ENCODE results near the gene SOWAHA.
A peak's percentile ranks its signal among the peaks of the same experiment; 100 is the strongest.

The SOWAHA gene

GRCh38 chr5:132812781-132813598, at the start of gene SOWAHA:
Gene SOWAHA (plus strand): TSS chr5:132813302. CDS start chr5:132813622, 320 bp downstream.
- DNase-seq (ENCODE audit: low read depth in 3 of 3) = no peak

- DNase-seq (ENCODE audit: low read depth in 3 of 3) = no peak
Observed at GRCh38 chr5:132764051-132764450, 49.1 kb upstream of the SOWAHA start.

DNA sequence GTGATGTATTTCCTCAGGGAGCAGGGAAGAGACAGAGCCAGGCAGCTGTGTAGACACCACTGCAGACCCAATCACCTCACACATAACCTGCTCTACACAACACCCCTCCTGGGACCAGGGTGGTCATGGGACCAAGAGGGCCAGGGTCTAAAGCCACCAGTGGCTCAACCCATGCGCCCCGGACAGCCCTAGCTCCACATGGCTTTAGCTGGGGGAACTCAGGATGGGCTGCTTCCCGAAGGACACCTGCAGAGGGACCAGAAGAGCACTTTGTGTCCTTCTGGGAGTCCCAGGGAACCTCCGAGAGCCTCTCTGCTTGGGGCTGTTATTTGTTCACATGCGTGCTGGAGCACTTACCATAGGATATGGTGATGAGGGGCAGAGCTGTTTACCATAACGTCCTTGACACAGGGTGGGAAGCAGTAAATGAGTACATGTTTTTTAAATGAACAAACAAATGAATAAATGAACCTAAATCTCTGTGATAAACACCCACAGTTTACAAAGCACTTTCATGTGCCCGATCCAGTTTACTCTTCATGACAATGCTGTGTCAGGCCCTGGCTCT, 48.3 kb upstream of the SOWAHA start:
- DNase-seq (ENCODE audit: low read depth in 3 of 3) = no peak

DNA sequence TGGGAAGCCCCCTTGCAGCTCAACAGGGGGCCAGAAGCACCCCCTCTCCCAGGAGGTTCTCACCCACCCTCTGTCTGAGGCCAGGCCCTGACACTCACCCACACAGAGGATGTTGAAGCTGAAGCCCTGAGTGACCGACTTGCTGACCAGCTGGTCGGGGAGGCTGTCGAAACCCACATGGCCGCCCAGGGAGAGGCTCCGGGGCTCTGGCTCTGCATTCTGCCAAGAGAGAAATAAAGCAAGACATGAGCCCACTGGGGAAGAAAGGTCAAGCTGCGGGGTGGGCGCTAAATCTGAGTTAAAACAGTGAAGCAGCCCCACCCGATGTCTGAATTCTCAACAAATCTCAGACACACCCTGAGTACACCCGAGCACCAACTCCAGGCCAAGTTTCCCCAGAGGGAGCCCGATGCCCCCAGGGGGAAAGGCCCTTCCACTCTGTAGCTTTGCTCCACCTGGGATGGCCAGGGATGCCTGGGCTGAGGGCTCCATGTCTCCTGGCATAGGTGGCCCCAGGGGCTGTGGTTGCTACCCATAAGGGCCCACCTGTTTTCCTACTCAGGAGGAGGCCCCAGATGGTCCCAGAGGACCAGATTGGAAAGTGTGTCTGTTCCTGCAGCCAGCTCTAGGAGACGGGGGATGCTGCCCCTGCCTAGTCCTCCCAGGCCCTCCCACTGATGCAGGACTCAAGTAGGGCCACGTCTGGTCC, 47.6 kb upstream of the SOWAHA start:
- no peak for DNase-seq (ENCODE audit: low read depth in 3 of 3)

GRCh38 chr5:132766020-132766805, 46.9 kb upstream of the SOWAHA start:
- DNase-seq (ENCODE audit: low read depth in 3 of 3) = no peak

- DNase-seq (ENCODE audit: low read depth in 3 of 3) = no peak
Observed at GRCh38 chr5:132766806-132767055, 46.4 kb upstream of the SOWAHA start.

- DNase-seq (ENCODE audit: low read depth in 3 of 3) = no peak
Observed at GRCh38 chr5:132767150-132767549, 46.0 kb upstream of the SOWAHA start.

- no peak for DNase-seq (ENCODE audit: low read depth in 3 of 3)
Observed at GRCh38 chr5:132768485-132768868, 44.6 kb upstream of the SOWAHA start.

DNA sequence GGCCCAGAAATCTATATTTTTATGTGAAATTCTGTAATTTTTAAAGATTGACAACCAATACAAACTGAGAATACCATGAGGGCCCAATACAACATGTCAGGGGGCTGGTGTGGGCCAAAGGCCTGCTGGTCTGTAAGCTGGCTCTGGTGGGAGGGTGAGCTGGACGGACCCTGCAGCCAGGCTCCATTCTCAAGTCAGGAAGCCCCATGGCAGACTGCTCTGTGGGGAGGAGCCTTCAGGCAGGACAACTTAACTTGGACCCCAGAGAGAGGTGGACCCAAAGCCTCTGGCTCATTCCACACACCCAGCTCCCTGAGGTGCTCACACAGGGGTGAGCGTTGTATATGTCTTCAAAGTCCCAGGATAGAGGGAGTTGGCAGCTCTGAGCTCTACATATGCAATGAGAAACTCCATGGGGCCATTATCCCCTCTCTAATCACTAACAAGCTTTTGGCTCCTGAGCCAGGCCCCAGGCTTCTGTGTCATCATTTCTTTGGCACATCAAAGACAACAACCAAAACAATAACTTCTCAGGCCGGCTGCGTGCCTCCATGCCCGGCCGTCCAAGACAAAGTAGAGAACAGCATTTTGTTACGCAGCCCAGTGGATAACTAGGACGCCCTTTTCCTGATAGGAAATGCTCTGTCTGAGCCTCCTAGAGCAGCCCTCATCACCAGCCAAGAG, 42.5 kb upstream of the SOWAHA start:
- no peak for DNase-seq (ENCODE audit: low read depth in 3 of 3)

- DNase-seq (ENCODE audit: low read depth in 3 of 3) = no peak
Observed at GRCh38 chr5:132771503-132771998, 41.6 kb upstream of the SOWAHA start.

- no peak for DNase-seq (ENCODE audit: low read depth in 3 of 3)
Observed at GRCh38 chr5:132772291-132773070, 40.6 kb upstream of the SOWAHA start.

DNA sequence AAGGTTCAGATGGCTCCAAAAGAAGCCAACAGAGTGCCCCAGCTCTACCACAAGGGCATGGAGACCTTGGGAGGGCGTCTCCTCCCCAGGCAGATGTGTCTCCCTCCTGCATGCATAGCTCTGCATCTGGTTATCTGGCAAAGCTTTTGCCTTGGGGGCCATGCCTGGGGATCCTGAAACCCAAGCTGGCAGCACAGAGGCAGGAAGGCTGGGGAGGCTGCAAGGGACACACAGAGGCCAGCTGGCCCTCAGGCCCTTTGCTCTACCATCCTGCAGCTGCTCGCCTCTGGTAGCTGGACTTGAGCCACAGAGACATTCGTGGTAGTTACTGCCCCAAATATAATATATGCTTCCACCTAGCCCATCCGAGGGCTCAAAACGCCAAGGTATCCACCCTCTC, 40.0 kb upstream of the SOWAHA start:
- DNase-seq (ENCODE audit: low read depth in 3 of 3) = no peak

DNA sequence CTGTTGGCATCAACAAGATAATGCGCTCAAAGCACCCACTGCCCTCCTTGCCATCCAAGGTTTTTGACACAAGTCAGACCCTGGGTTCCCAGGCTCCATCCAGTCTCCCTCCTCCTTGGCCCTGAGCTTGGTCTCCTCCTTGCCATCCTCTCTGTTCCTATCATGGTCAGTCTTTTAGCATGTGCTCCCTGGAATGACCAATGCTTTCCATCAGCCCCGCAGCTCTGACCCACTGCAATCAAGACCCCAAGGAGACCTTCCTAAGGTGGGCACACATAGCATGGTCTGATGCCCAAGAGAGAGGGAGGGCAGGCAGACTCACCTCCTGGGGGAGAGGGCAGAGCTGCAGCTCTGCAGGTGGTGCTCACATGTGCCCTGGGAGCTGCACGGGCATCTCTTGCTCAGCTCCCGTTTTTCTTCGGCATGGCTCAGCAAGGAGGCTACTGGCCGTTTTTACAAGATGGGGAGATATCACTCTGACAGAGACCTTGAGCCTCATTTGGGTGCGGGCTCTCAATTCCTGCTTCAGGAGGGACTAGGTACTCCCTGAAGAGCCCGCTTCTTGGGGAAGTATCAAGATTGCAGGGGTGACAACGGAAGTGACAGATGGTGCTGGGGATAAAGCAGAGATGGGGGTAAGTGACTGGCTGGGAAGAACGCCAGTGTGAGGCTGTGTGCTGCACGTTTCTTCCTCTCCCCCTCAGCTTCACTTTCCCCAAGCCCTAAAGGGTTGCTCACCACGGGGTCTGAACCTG, 39.3 kb upstream of the SOWAHA start:
- DNase-seq (ENCODE audit: low read depth in 3 of 3) = no peak

DNA sequence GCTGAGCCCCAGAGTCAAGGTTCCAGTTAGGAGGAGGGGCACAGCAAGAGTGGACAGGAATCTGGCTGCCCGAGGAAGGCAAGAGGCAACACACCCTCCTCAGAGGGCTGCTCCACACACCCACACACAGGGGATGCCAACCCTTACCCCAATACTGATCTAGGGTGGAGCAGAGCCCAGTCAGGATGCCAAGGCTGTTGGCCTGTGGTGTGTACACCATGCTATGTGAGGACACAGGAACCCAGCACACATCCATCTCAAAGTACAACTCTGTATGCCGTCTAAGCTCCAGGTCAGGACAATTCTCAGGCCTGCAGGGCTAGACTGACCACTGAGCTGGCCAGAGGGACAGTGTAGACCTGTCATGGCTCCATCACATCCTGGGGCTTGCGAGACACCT, 38.7 kb upstream of the SOWAHA start:
- no peak for DNase-seq (ENCODE audit: low read depth in 3 of 3)

- no peak for DNase-seq (ENCODE audit: low read depth in 3 of 3)
Observed at GRCh38 chr5:132774896-132775295, 38.2 kb upstream of the SOWAHA start.

DNA sequence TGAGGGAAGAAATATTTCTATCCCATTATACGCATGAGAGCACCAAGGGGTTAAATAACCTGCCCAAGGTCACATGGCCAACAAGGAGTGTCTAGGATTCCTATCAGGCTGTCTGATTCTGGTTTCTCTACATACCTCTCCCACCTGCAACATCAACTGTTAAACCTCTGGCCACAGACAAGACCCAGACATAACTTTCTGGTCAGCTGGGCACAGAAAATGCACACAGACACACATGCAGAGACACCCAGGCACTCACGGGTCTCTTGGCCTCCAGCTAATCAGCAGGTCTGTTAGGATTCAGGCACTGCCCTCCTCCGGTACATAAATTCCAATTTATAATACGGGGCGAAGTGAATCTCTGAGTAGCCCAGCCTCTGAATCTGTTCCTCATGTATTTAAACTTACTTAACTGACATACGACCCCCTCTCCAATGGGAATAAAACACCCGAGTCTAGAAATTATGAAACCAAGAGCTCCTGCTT, 37.6 kb upstream of the SOWAHA start:
- no peak for DNase-seq (ENCODE audit: low read depth in 3 of 3)

DNA sequence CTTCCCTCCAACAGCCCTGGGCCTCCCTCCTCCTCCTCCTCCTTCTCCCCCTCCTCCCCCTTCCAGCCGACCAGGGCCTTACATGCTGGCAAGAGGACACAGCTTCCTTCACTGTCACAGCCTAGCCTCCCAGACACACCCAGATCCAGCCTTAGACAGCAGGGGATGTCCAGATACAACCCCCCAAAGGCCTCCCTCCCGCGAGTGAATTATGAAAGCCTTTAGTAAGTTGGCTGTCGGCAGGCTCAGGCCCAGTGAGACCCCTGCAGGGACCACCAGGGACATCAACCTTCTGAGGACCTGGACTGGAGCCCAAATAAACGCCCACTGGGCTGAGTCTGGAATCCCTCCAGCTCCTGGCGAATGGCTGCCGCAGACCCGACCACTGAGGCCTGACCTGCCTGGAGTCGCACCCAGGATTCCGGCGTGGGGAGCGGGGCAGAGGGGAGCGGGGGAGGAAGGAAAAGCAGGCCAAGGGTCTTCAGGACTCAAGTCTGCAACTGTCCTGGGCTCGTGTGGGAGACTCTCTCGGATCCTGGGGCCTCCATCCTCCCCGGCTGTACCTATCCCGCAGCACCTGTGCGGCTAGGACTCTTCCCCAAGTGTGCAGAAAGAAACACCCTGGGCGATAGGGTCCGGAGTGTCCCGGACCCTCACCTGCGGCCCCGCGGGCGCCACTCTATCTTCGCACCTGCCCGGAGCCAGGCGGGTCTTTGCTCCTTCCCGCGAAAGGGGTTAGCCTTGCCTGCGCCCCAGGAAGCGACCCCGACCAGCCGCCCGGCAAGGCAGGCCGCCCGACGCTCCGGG, 36.8 kb upstream of the SOWAHA start:
- no peak for DNase-seq (ENCODE audit: low read depth in 3 of 3)

- DNase-seq (ENCODE audit: low read depth in 3 of 3) = peak in 1 of 3 experiments; percentile 5
Observed at GRCh38 chr5:132776938-132777208, 36.2 kb upstream of the SOWAHA start.
